ENCODE results near the gene ACOXL.

DNA sequence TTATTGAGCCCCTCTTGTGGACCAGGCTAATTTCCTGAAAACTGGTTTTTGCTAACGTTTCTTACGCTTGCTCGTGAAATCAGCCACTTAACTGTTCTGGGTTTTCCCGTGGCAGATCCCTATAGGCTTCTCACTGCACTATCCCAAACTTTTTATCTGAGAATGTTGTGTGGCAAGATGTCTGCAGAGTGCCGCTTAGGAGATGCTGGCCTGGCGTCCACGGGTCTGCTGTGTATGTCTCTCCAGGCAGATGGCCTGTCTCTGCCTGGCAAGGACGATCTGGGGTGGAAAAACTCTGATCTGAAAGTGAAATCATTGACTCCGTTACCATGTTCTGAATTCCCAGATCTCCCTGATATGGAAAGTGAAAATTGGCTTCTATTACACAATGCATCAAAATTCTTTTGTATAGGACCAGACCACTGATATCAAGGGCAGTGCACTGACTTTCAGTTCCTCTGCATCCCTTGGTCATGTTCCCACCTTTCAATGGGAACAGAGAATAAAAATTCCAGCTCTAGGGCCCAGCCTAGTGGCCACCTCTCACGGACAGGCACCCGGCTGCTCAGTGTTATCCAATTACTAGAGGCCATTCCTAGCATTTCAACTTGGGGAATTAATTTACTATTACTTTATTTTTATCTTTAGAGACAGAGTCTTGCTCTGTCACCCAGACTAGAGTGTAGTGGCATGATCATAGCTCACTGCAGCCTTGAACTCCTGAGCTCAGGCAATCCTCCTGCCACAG, 154.6 kb downstream of the ACOXL start:
- TF ChIP-seq POLR2A (IDR thresholded peaks at IDR 0.05), result no peak
- TF ChIP-seq, protein P1, sequence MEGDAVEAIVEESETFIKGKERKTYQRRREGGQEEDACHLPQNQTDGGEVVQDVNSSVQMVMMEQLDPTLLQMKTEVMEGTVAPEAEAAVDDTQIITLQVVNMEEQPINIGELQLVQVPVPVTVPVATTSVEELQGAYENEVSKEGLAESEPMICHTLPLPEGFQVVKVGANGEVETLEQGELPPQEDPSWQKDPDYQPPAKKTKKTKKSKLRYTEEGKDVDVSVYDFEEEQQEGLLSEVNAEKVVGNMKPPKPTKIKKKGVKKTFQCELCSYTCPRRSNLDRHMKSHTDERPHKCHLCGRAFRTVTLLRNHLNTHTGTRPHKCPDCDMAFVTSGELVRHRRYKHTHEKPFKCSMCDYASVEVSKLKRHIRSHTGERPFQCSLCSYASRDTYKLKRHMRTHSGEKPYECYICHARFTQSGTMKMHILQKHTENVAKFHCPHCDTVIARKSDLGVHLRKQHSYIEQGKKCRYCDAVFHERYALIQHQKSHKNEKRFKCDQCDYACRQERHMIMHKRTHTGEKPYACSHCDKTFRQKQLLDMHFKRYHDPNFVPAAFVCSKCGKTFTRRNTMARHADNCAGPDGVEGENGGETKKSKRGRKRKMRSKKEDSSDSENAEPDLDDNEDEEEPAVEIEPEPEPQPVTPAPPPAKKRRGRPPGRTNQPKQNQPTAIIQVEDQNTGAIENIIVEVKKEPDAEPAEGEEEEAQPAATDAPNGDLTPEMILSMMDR (IDR thresholded peaks at IDR 0.05), result no peak
